Stimulated activated CD4-positive, alpha-beta T cell treated with anti-CD3 and anti-CD28 coated beads, Interleukin-15, amount 100 ng/mL, for 48 hours (primary cell): ENCODE measurements around the gene ZMYND8.
"Not testable (repeated sequence)": the region's sequence is repeated elsewhere in the genome, so short reads cannot be mapped to it uniquely, and the experiment has no call there.

Experiments
- DNase-seq, 2 donors: peaks; one replicate each; pipeline ENCODE4 v3.0.0-alpha.2; 2020; ENCODE audit warnings: low read depth in 2 of 2

The ZMYND8 gene

DNA sequence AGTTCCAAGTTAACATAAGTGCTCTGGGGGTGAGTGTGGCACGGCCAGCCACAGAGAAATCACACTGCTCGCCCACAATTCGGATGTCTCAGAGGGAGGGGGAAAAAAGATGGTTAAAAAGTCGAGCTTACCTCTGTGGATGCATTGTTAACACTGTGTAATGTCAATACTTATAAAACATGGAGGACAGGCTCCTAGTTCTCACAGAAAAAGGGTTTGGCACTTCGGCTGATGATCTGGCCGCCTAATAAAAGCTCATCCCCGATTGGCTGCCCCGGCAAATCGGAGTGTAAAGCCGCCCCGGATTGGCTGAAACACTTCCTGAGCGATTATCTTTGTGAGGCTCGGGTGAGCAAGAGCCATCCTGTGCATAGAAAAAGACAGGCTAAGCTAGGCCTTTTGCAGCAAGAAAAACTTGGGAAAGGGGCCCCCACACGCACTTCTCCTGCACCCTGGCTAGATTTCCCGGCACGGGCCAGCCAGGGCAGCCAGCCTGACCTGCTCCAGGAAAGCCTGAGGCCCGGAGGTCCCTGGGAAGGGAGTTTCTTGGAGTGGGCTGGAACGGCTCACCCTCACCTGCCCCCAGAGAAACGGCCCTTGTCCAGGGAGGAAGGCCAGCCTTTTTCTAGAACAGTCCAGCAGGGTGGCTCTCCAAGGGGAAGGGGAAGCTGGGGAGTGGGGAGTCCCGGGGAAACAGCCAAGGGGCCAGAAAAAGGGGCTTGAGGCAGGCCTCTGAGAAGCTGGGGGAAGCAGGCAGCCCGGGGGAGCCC, at the start of gene ZMYND8:
TSS of gene ZMYND8 (minus strand) at position 174 of the 770 bp plus-strand sequence. CDS start at position 145, 29 bp downstream.
- DNase-seq, result peak; percentile 86

DNA sequence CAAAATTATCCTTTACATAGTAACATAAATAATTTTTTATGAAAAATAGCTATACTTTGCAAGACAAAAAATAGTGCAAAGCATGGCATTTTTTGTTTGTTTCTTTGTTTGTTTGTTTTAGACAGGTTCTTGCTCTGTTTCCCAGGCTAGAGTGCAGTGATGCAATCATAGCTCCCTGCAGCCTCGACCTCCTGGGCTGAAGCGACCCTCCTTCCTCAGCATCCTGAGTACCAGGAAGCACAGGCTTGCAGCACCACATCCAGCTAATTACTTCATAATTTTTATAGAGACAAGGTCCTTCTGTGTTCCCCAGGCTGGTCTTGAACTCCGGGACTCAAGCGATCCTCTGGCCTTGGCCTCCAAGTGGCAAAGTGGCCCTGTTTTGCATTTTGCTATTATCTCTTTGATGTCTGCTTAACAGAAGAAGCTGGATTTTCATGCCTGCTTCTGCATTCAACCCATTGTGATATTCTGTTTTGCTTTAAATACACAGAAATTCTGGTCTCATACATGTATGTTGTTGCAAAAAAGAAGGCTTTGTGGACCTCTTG, 49.4 kb upstream of the ZMYND8 start:
- DNase-seq, result no peak

DNA sequence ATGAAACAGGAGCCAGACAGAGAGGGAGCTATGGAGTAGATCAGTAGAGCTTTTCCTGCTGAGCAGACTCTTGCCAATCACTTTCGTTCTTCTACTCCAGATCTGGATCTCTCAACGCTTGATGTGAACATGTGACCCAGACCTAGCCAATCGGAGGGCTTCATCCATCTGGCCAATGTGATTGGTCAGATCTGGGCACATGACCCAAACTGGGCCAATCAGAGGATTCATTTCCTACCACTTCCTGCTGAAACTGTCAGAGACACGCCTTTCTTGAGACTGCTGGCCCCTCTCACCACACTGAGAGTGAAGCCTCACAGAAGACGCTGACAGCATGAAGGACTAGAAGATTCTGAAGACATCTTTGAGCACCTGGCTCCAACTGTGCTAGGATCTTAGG, 44.2 kb upstream of the ZMYND8 start:
- DNase-seq, result no peak

DNA sequence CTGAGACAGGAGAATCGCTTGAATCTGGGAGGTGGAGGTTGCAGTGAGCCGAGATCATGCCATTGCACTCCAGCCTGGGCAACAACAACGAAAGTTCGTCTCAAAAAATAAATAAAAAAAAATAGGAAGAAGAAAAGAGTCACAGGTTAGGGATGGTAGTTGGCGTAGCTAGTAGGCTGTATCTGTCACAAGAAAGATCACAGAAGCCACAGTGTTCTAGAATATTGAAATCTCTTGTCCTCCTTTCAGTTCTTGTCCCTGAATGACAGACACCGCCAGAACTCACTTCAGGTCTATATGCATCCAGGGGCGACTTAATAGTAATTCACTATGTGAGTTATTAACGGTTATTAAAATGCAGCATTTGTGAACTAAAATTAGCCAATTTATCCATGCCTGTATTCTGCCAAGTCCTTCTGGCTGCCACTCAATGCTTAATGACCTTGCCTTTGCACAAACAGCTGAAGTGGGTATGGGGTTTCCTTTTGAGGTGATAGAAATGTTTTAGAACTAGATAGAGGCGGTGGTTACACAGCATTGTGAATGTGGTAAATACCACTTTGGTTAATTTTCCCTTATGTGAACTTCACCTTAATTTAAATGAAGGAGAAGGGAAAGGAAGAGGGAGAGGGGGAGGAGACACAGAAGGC, 41.3 kb upstream of the ZMYND8 start:
- DNase-seq, result no peak

DNA sequence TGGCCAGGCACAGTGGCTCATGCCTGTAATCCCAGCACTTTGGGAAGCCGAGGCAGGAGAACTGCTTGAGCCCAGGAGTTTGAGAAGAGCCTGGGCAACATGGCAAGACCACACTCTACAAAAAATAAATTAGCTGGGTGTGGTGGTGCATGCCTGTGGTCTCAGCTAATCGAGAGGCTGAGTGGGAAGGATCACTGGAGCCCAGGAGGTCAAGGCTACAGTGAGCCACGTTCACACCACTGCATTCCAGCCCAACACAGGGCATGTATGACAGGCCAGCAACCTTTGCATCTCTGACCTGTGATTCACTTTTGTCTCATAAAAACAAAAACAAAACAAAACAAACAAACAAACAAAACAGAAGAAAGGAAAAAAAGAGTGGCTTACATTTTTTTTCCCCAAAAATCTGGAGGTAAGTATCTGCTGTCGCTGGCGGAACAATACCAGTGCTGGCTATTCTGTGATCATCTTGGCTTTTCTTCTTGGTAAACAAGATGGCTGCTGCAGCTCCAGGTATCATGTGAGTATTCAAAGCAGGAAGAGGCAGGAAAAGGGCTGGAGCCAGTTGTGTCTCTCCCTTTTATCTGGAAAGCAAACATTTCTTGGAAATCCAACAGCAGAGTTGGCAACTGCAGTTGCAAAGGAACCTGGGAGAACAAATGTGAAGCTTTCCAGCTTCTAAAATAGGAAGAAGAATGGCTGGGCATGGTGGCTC, 40.4 kb upstream of the ZMYND8 start:
- no peak for DNase-seq

DNA sequence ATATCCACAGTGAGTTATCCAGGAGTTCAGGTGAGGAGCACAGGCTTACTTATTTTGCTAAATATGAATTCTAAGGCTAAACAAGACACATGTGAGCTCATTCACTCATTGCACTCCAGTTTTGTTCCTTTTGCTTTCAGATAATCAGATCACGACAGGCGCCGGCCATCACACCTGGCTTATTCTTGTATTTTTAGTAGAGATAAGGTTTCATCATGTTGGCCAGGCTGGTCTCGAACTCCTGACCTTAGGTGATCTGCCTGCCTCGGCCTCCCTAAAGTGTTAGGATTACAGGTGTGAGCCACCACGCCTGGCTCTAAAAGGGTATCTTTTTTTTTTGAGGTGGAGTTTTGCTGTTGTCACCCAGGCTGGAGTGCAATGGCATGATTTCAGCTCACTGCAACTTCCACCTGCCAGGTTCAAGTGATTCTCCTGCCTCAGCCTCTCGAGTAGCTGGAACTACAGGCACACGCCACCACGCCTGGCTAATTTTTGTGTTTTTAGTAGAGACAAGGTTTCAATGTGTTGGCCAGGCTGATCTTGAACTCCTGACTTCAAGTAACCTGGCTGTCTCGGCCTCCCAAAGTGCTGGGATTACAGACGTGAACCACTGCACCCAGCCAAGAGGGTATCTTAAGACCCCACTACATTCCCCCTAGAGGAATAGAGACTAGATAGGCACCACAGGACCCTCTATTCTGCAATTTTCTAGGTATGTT, 37.5 kb upstream of the ZMYND8 start:
- DNase-seq, result not testable (repeated sequence)

DNA sequence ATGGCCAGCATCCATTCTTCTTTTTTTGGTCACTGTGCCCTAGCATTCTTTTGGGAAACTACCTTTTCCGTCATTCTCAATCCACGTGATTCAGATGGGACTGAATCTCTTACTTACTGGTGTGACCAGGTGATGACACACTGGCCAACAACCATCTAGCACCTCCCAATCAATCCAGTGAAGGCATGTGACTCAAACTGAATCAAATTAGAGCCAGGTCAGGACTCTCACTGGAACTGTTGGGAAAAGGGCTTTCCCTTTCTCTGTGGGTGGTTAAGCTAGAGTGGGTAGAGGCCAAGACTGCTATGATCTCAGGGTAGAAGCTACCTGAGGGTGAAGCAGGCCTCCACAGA, 36.2 kb upstream of the ZMYND8 start:
- DNase-seq, result no peak

DNA sequence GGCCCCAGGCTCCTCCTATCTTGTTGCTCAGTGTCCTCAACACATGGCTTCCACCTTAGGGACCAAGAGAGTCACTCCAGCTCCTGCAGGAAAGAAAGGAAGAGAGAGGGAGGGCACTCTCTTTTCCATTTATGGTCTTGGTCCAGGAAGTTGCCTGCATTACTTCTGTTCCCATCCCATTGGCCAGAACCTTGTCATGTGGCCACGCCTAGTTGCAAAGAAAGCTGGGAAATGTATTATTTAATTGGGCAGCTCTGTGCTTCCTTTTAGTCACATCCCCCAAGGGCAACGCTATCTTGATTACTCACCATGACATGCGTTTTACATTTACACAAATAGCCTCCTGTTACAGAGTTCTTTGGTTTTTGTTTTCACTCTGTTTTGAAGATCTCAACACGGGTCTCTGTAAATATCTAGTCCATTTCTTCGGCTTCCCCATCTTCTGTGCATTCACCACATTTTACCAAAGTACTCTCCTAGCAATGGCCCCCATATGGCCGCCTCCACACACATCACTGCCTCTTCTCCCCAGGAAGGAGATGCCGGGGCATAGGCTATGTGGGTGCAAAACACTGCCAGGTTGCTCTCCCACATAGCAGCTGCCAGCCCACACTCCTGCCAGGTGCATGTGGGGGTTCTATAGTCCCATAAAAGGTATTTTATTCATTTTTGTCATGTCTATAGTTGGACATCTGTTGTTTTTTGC, 35.7 kb upstream of the ZMYND8 start:
- DNase-seq, result no peak

DNA sequence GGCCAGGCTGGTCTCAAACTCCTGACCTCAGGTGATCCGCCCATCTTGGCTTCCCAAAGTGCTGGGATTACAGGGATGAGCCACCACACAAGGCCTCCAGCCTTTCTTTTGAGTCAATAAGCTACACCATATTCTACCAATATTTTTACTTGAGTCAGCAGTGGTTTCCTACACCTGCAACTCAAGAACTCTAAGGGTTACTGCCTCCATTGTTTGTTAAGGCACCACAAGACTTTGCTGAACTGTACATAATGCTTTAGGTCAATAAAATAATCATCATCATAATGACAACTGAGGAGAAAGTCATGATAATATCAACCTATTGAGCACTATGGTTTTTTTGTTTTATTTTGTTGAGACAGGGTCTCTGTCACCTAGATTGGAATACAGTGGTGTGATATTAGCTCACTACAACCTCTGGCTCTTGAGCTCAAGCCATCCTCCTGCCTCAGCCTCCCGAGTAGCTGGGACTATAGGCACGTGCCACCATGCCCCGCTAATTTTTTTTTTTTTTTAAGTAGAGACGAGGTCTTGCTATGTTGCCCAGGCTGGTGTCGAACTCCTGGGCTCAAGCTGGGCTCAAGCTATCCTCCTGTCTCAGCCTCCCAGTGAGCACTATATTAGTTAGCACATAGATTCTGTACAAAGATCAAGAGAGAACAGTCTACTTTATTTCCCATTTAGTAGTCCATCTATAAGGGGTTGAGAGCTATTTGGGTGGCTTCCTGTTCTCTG, 34.9 kb upstream of the ZMYND8 start:
- no peak for DNase-seq

DNA sequence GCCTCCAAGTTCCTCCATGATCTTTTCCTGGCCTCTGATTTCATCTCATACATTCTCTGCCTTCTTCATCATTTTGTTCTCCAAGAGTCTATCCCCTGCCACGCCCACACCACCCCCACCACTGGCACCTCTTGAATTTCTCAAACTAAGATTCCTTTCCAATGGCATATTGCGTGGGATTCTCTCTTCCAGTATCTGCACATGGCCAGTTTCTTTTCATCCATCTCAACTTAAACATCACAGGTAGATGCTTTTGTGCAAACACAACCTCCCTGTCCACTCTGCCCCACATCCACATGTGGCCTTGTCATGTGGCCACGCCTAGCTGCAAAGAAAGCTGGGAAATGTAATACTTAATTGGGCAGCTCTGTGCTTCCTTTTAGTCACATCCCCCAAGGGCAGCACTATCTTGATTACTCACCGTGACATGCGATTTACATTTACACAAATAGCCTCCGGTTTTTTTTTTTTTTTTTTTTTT, 33.4 kb upstream of the ZMYND8 start:
- no peak for DNase-seq

DNA sequence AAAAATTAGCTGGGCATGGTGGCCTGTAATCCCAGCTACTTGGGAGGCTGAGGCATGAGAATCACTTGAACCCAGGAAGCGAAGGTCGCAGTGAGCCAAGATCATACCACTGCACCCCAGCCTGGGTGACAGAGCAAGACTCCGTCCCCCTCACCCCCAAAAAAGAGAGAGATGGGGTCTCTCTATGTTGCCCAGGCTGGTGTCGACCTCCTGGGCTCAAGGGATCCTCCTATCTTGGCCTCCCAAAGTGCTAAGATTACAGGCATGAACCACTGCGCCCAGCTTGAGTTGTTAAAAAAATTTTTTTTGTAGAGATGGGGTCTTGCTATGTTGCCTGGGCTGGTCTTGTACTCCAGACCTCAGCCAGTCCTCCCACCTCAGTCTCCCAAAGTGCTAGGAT, 29.5 kb upstream of the ZMYND8 start:
- DNase-seq, result not testable (repeated sequence)

DNA sequence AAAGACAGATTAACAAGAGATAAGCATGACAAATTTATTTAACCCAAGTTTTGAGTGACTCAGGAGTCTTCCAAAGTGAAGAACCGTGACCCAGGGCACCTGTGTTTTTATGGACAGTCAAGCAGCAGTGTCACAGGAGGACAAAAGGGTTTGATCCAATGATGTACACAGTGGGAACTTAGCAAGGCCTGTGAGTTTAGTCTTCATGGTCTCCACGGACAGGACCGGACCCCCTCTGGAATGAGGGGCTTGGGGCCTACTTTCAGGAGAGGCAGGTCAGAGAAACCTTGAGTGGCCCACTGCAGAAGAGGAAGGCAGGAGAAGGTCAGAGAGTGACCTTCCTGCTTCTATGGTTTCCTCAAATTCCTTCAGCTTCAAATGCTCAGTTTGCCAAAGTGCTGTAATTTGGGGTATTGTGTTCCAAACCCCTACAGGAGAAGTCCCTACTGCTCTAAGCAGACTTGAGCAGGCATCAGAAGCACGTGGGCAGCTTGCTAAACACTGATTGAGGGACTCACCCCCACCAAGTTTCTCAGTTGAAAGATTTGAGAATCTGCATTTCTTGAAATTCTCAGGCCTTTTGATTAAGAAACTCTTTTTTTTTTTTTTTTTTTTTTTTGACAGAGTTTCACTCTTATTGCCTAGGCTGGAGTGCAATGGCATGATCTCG, 26.4 kb upstream of the ZMYND8 start:
- DNase-seq, result no peak

DNA sequence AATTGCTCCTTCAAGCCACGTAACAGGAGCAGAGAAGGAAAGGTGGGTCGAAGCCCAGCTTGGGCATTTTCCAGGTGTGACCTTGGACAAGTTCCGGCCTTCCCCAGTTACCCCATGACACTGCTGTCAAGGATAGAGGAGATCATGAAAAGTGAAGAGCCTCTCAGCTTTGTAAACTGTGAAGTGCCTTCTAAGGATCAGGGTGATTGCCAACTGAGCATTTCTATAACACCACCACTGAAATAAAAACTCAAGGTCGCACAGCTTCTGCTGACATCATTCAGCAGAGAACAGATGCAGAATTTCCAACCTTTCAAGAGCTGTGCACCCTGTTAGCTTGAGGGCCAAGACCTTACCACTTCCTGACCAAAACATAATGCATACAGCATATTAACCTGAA, 24.0 kb upstream of the ZMYND8 start:
- DNase-seq, result no peak

DNA sequence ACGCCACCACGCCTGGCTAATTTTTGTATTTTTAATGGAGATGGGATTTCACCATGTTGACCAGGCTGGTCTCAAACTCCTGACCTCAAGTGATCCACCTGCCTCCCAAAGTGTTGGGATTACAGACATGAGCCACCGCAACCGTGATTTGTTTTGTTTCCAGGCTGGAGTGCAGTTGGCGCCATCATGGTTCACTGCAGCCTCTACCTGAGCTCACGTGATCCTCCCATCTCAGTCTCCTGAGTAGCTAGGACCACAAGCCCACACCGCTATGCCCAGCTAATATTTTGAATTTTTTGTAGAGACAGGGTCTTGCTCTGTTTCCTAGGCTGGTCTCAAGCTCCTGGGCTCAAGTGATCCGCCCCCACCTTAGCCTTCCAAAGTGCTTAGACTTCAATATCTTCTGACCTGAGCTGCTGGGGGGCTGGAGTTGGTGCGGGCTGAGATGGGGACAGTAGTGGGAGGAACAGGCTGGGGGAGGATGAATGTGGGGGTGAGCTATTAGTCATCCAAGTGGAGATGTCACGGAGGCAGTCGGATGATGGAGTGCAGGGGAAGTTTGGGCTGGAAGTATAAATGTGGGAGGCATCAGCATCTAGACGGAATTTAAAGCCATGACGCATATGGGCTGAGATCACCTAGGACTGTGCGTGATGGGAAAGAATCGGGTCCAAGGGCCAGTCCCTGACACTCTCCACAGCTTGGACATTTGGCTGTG, 23.1 kb upstream of the ZMYND8 start:
- DNase-seq, result no peak

DNA sequence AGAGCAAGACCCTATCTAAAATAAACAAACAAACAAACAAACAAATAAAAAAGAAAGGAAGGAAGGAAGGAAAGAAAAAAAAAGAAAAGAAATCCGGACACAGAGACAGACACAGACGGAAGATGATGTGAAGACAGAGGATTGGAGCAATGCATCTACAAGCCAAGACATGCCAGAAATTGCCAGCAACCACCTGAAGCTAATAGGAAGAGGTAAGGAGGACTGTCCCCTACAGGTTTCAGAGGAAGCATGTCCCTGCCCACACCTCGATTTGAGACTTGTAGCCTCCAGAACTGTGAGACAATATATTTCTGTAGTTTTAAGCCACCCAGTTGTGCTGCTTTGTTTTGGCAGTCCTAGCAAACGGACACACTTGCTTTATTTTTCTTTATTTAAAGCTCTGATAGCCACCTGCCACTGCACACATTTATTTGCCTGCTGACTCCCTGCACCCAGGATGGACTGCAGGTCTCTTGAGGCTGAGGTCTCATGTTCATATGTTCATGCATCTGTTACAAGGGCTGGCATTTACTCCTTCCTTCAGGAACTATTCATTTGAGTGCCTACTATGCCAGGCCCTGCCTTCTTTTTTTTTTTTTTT, 20.7 kb upstream of the ZMYND8 start:
- DNase-seq, result no peak

DNA sequence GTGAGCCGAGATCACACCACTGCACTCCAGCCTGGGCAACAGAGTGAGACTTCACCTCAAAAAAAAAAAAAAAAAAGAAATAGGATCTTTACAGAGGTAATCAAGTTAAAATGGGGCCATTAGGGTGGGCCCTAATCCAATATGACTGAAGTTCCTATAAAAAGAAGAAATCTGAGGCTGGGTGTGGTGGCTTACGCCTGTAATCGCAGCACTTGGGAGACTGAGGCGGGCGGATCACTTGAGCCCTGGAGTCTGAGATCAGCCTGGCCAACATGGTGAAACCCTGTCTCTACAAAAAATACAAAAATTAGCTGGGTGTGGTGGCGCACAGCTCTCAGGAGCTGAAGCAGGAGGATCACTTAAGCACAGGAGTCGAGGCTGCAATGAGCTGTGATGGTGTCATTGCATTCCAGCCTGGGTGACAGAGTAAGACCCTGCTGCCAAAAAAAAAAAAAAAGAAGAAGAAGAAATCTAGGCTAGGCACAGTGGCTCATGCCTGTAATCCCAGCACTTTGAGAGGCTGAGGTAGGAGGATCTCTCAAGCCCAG, 19.7 kb upstream of the ZMYND8 start:
- not testable (repeated sequence) for DNase-seq

DNA sequence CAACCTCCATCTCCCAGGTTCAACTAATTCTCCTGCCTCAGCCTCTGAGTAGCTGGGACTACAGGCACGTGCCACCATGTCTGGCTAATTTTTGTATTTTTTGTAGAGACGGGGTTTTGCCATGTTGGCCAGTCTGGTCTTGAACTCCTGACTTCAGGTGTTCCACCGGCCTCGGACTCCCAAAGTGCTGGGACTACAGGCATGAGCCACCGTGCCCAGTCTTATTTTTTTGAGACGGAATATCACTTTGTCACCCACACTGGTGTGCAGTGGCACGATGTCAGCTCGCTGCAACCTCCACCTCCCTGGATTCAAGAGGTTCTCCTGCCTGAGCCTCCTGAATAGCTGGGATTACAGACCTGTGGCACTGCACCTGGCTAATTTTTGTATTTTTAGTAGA, 17.6 kb upstream of the ZMYND8 start:
- not testable (repeated sequence) for DNase-seq

DNA sequence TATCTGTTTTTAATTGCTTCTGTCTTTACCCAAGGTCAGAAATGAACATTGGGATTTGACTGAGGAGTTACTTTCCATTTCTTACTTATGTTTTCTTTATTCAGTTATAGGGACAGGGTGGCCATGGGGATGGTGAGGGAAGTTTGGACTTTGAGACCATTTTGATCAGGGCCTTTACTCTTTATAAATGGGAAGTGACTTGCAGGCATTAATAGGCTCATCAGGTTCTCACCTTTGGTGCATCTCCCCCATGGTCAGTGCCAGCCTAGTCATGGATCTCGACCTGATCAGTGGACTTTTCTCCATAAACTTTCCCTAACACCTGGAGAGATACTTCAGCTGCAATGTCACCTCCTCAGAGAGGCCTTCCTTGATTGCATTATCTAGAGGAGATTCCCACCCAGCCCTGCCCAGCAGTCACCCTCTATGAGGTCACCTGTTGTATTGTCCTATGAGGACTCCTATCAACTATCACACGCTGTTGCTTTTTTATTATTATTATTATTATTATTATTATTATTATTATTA, 16.8 kb upstream of the ZMYND8 start:
- DNase-seq, result no peak
